Effector memory CD4-positive, alpha-beta T cell (primary cell): ENCODE data around the gene C1orf105.

Experiments
- DNase-seq, 3 donors: peaks; one replicate each; pipeline ENCODE4 v3.0.0-alpha.2; 2020
- H3K27ac ChIP-seq: 2 replicates; pipeline ENCODE4 v1.7.0; 2013; ENCODE audit warnings: mild to moderate bottlenecking, low read length, moderate library complexity; ENCODE audit not compliant: insufficient read depth, poor library complexity, severe bottlenecking
- H3K27me3 ChIP-seq: replicated peaks from 2 replicates; pipeline ENCODE4 v1.7.0; 2013; ENCODE audit warnings: mild to moderate bottlenecking, low read length; ENCODE audit not compliant: insufficient read depth, control insufficient read depth, poor library complexity, severe bottlenecking
- H3K36me3 ChIP-seq: 2 replicates; pipeline ENCODE4 v1.7.0; 2013; ENCODE audit warnings: mild to moderate bottlenecking, low read length, moderate library complexity; ENCODE audit not compliant: control insufficient read depth, insufficient read depth
- H3K4me1 ChIP-seq: 2 replicates; pipeline ENCODE4 v1.7.0; 2013; ENCODE audit warnings: low read length, mild to moderate bottlenecking; ENCODE audit not compliant: control insufficient read depth, insufficient read depth, poor library complexity, severe bottlenecking
- H3K4me3 ChIP-seq: 2 replicates; pipeline ENCODE4 v1.7.0; 2013; ENCODE audit warnings: low read length, low read depth, mild to moderate bottlenecking; ENCODE audit not compliant: insufficient read depth, poor library complexity, severe bottlenecking
- H3K9me3 ChIP-seq: 2 replicates; pipeline ENCODE4 v1.7.0; 2013; ENCODE audit warnings: mild to moderate bottlenecking, low read length, moderate library complexity; ENCODE audit not compliant: control insufficient read depth

C1orf105 gene

GRCh38 chr1:172513479-172513878 is 93.0 kb downstream of the C1orf105 start:
- no peaks in the 10 kb centered on the region for H3K27me3 ChIP-seq
- H3K27ac ChIP-seq: no peak overlapping the region
- no peaks in the 10 kb centered on the region for H3K4me1 ChIP-seq

GRCh38 chr1:172514108-172514507 is 93.6 kb downstream of the C1orf105 start:
- no peak for DNase-seq
- H3K4me3 ChIP-seq: no peak overlapping the region
- H3K4me1 ChIP-seq: no peaks in the 10 kb centered on the region
- H3K27ac ChIP-seq: no peak overlapping the region
- H3K27me3 ChIP-seq: no peaks in the 10 kb centered on the region
- no peaks in the 10 kb centered on the region for H3K36me3 ChIP-seq
- H3K9me3 ChIP-seq: no peaks in the 10 kb centered on the region

More at GRCh38 chr1:172513479-172513878, 93.0 kb downstream of the C1orf105 start:
- DNase-seq: no peak
- H3K4me3 ChIP-seq: no peak overlapping the region
- H3K36me3 ChIP-seq: no peaks in the 10 kb centered on the region
- H3K9me3 ChIP-seq: no peaks in the 10 kb centered on the region

GRCh38 chr1:172515436-172515835 is 95.0 kb downstream of the C1orf105 start:
- no peak overlapping the region for H3K4me3 ChIP-seq
- H3K27ac ChIP-seq: no peak overlapping the region
- no peaks in the 10 kb centered on the region for H3K9me3 ChIP-seq
- no peaks in the 10 kb centered on the region for H3K4me1 ChIP-seq
- H3K36me3 ChIP-seq: no peaks in the 10 kb centered on the region
- no peaks in the 10 kb centered on the region for H3K27me3 ChIP-seq
- DNase-seq: no peak

GRCh38 chr1:172515927-172516326 is 95.4 kb downstream of the C1orf105 start:
- no peak for DNase-seq
- H3K27me3 ChIP-seq: no peaks in the 10 kb centered on the region
- H3K4me1 ChIP-seq: no peaks in the 10 kb centered on the region
- H3K9me3 ChIP-seq: no peaks in the 10 kb centered on the region
- H3K4me3 ChIP-seq: no peak overlapping the region
- no peaks in the 10 kb centered on the region for H3K36me3 ChIP-seq
- no peak overlapping the region for H3K27ac ChIP-seq

GRCh38 chr1:172517081-172517480 is 96.6 kb downstream of the C1orf105 start:
- Histone ChIP-seq H3K4me3 (no peak overlapping the region), H3K27ac (no peak overlapping the region), H3K27me3 (no peaks in the 10 kb centered on the region), H3K9me3 (no peaks in the 10 kb centered on the region), H3K4me1 (no peaks in the 10 kb centered on the region), H3K36me3 (no peaks in the 10 kb centered on the region)
- no peak for DNase-seq

GRCh38 chr1:172517545-172517944 is 97.1 kb downstream of the C1orf105 start:
- Histone ChIP-seq H3K27me3 (no peaks in the 10 kb centered on the region), H3K27ac (no peak overlapping the region), H3K36me3 (no peaks in the 10 kb centered on the region), H3K4me1 (no peaks in the 10 kb centered on the region), H3K9me3 (no peaks in the 10 kb centered on the region), H3K4me3 (no peak overlapping the region)
- no peak for DNase-seq
